ENCODE measurements around the gene RBM4.
A peak's percentile ranks its signal among the peaks of the same experiment; 100 is the strongest.

RBM4 gene

GRCh38 chr11:66619080-66619554 is 19.4 kb upstream of the RBM4 start:
- DNase-seq (peak; percentile 40), ATAC-seq (ENCODE audit: insufficient read depth, low read depth) (peak; percentile 36)
- peaks cover 92% of the 10 kb centered on the region for H3K79me2 ChIP-seq (ENCODE audit: insufficient read depth, low read length)
- peaks cover 74% of the 10 kb centered on the region for H3K4me1 ChIP-seq (ENCODE audit: insufficient read depth, low read length)
- H3K9me3 ChIP-seq (ENCODE audit: insufficient read depth, low read length, severe bottlenecking) = no peaks in the 10 kb centered on the region
- peak overlapping the region; percentile 63 to 87; a peak in 3 of 4 replicates for H3K4me3 ChIP-seq (ENCODE audit: low read depth in 1 of 2, low read length in 2 of 2)
- H2AFZ ChIP-seq (ENCODE audit: low read depth, low read length) = no peak overlapping the region
- no peaks in the 10 kb centered on the region for H3K27me3 ChIP-seq (ENCODE audit: insufficient read depth, low read length, poor library complexity)
- H3K27ac ChIP-seq (ENCODE audit: low read length) = peak overlapping the region; percentile 90
- H3K9ac ChIP-seq (ENCODE audit: low read depth, low read length) = peak overlapping the region; percentile 98
- TF ChIP-seq, protein P1, sequence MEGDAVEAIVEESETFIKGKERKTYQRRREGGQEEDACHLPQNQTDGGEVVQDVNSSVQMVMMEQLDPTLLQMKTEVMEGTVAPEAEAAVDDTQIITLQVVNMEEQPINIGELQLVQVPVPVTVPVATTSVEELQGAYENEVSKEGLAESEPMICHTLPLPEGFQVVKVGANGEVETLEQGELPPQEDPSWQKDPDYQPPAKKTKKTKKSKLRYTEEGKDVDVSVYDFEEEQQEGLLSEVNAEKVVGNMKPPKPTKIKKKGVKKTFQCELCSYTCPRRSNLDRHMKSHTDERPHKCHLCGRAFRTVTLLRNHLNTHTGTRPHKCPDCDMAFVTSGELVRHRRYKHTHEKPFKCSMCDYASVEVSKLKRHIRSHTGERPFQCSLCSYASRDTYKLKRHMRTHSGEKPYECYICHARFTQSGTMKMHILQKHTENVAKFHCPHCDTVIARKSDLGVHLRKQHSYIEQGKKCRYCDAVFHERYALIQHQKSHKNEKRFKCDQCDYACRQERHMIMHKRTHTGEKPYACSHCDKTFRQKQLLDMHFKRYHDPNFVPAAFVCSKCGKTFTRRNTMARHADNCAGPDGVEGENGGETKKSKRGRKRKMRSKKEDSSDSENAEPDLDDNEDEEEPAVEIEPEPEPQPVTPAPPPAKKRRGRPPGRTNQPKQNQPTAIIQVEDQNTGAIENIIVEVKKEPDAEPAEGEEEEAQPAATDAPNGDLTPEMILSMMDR (IDR thresholded peaks at IDR 0.05; ENCODE audit: borderline replicate concordance, extremely low read depth, low read length, poor library complexity, severe bottlenecking) = no peak
- TF ChIP-seq EZH2 (IDR thresholded peaks at IDR 0.05; ENCODE audit: borderline replicate concordance, low read depth, low read length, severe bottlenecking) = no peak
- peak overlapping the region; percentile 91 for H3K4me2 ChIP-seq (ENCODE audit: insufficient read depth, low read length)
- peaks cover 72% of the 10 kb centered on the region for H4K20me1 ChIP-seq (ENCODE audit: insufficient read depth, low read length)
- H3K36me3 ChIP-seq (ENCODE audit: insufficient read depth, low read length) = peaks cover 71% of the 10 kb centered on the region

DNA sequence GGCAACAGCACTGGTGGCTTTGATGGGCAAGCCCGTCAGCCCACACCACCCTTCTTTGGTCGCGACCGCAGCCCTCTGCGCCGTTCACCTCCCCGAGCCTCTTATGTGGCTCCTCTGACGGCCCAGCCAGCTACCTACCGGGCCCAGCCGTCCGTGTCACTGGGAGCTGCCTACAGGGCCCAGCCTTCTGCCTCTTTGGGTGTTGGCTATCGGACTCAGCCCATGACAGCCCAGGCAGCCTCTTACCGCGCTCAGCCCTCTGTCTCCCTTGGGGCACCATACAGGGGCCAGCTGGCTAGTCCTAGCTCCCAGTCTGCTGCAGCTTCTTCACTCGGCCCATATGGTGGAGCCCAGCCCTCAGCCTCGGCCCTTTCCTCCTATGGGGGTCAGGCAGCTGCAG is 14.1 kb upstream of the RBM4 start:
- no peak overlapping the region for H2AFZ ChIP-seq (ENCODE audit: low read depth, low read length)
- peaks cover 97% of the 10 kb centered on the region for H4K20me1 ChIP-seq (ENCODE audit: insufficient read depth, low read length)
- H3K4me3 ChIP-seq (ENCODE audit: low read depth in 1 of 2, low read length in 2 of 2) = no peak overlapping the region
- TF ChIP-seq, protein P1 (IDR thresholded peaks at IDR 0.05; ENCODE audit: borderline replicate concordance, extremely low read depth, low read length, poor library complexity, severe bottlenecking) = no peak
- TF ChIP-seq EZH2 (IDR thresholded peaks at IDR 0.05; ENCODE audit: borderline replicate concordance, low read depth, low read length, severe bottlenecking) = no peak
- H3K27ac ChIP-seq (ENCODE audit: low read length) = no peak overlapping the region
- H3K79me2 ChIP-seq (ENCODE audit: insufficient read depth, low read length) = peaks cover 99% of the 10 kb centered on the region
- H3K9me3 ChIP-seq (ENCODE audit: insufficient read depth, low read length, severe bottlenecking) = no peaks in the 10 kb centered on the region
- ATAC-seq (ENCODE audit: insufficient read depth, low read depth) = no peak
- no peaks in the 10 kb centered on the region for H3K27me3 ChIP-seq (ENCODE audit: insufficient read depth, low read length, poor library complexity)
- no peak overlapping the region for H3K9ac ChIP-seq (ENCODE audit: low read depth, low read length)
- peaks cover 71% of the 10 kb centered on the region for H3K4me1 ChIP-seq (ENCODE audit: insufficient read depth, low read length)
- H3K4me2 ChIP-seq (ENCODE audit: insufficient read depth, low read length) = peak overlapping the region; percentile 55; the same call in 1 of the 2 replicates
- no peak for DNase-seq
- peaks cover 97% of the 10 kb centered on the region for H3K36me3 ChIP-seq (ENCODE audit: insufficient read depth, low read length)

- Histone ChIP-seq H3K36me3 (ENCODE audit: insufficient read depth, low read length) (peaks cover 99% of the 10 kb centered on the region), H3K9me3 (ENCODE audit: insufficient read depth, low read length, severe bottlenecking) (no peaks in the 10 kb centered on the region), H4K20me1 (ENCODE audit: insufficient read depth, low read length) (peaks cover 99% of the 10 kb centered on the region), H2AFZ (ENCODE audit: low read depth, low read length) (no peak overlapping the region), H3K9ac (ENCODE audit: low read depth, low read length) (no peak overlapping the region), H3K4me1 (ENCODE audit: insufficient read depth, low read length) (peaks cover 65% of the 10 kb centered on the region), H3K27me3 (ENCODE audit: insufficient read depth, low read length, poor library complexity) (no peaks in the 10 kb centered on the region), H3K27ac (ENCODE audit: low read length) (no peak overlapping the region), H3K4me2 (ENCODE audit: insufficient read depth, low read length) (no peak overlapping the region), H3K79me2 (ENCODE audit: insufficient read depth, low read length) (peaks cover 100% of the 10 kb centered on the region), H3K4me3 (ENCODE audit: low read depth in 1 of 2, low read length in 2 of 2) (no peak overlapping the region)
- ATAC-seq (ENCODE audit: insufficient read depth, low read depth) (no peak), DNase-seq (no peak)
- TF ChIP-seq, protein P1 (IDR thresholded peaks at IDR 0.05; ENCODE audit: borderline replicate concordance, extremely low read depth, low read length, poor library complexity, severe bottlenecking) = no peak
- no peak for TF ChIP-seq EZH2 (IDR thresholded peaks at IDR 0.05; ENCODE audit: borderline replicate concordance, low read depth, low read length, severe bottlenecking)
These were observed 13.3 kb upstream of the RBM4 start for GRCh38 chr11:66625041-66625751.

All from DND-41 (cell line).